HepG2 (cell line): ENCODE measurements around the gene KIF1B. TPM values are rescaled to one million over a fixed set of nuclear protein-coding genes. Genes with fewer than 3 reads are reported as not detected.

Experiments
- CBX5 ChIP-seq: sonication (generic); formaldehyde crosslinking; IDR thresholded peaks from 2 replicates; pipeline ENCODE4 v1.4.0; 2020; ENCODE audit warnings: missing genetic modification reagents, borderline replicate concordance
- DNMT1 ChIP-seq: sonication (generic); formaldehyde crosslinking; IDR thresholded peaks from 2 replicates; pipeline ENCODE4 v1.5.1; 2020; ENCODE audit warnings: mild to moderate bottlenecking, missing genetic modification reagents
- EEA1 ChIP-seq: sonication (generic); formaldehyde crosslinking; IDR thresholded peaks from 2 replicates; pipeline ENCODE4 v1.5.1; 2020; ENCODE audit warnings: mild to moderate bottlenecking, missing genetic modification reagents, borderline replicate concordance
- FLYWCH1 ChIP-seq: sonication (generic); formaldehyde crosslinking; IDR thresholded peaks from 2 replicates; pipeline ENCODE4 v1.8.1; 2023; ENCODE audit warnings: mild to moderate bottlenecking, missing genetic modification reagents
- FOSL1 ChIP-seq: sonication (generic); formaldehyde crosslinking; IDR thresholded peaks from 2 replicates; pipeline ENCODE4 v1.9.0; 2021; ENCODE audit warnings: missing genetic modification reagents, borderline replicate concordance
- GATAD1 ChIP-seq: IDR thresholded peaks from 2 replicates; pipeline ENCODE4 v1.6.1; 2016; ENCODE audit warnings: missing genetic modification reagents, missing compliant biosample characterization
- HDAC1 ChIP-seq: sonication (generic); formaldehyde crosslinking; IDR thresholded peaks from 2 replicates; pipeline ENCODE4 v1.5.1; 2020; ENCODE audit warnings: mild to moderate bottlenecking, missing genetic modification reagents
- IKZF1 ChIP-seq: fragments of 450-650 bp; IDR thresholded peaks from 2 replicates; pipeline ENCODE4 v1.7.1; 2016
- ISL2 ChIP-seq: sonication (generic); formaldehyde crosslinking; IDR thresholded peaks from 2 replicates; pipeline ENCODE4 v1.5.0; 2020; ENCODE audit warnings: missing genetic modification reagents
- KDM6A ChIP-seq: IDR thresholded peaks from 2 replicates; pipeline ENCODE4 v1.6.1; 2016; ENCODE audit warnings: low read depth
- REL ChIP-seq: sonication (generic); formaldehyde crosslinking; conservative IDR thresholded peaks from 2 replicates; pipeline ENCODE4 v1.8.0; 2022; ENCODE audit warnings: mild to moderate bottlenecking, missing genetic modification reagents, moderate library complexity
- ZBTB1 ChIP-seq: sonication (generic); formaldehyde crosslinking; IDR thresholded peaks from 2 replicates; pipeline ENCODE4 v1.4.0; 2020; ENCODE audit warnings: missing genetic modification reagents, borderline replicate concordance
- ZBTB7B ChIP-seq: sonication (generic); formaldehyde crosslinking; IDR thresholded peaks from 2 replicates; pipeline ENCODE4 v1.4.0; 2020; ENCODE audit warnings: missing genetic modification reagents
- ZFP36 ChIP-seq: fragments of 150-350 bp; IDR thresholded peaks from 2 replicates; pipeline ENCODE4 v1.6.1; 2018; ENCODE audit warnings: borderline replicate concordance, low read length, low read depth; ENCODE audit not compliant: partially characterized antibody
- ZFYVE20 ChIP-seq: sonication (generic); formaldehyde crosslinking; IDR thresholded peaks from 2 replicates; pipeline ENCODE4 v1.8.0; 2023; ENCODE audit warnings: low read depth, mild to moderate bottlenecking, moderate library complexity, missing genetic modification reagents, borderline replicate concordance
- ZNF547 ChIP-seq: sonication (generic); formaldehyde crosslinking; IDR thresholded peaks from 2 replicates; pipeline ENCODE4 v1.5.1; 2020; ENCODE audit warnings: mild to moderate bottlenecking, missing genetic modification reagents
- ZNF557 ChIP-seq: sonication (generic); formaldehyde crosslinking; IDR thresholded peaks from 2 replicates; pipeline ENCODE4 v1.4.0; 2020; ENCODE audit warnings: missing genetic modification reagents
- ZNF570 ChIP-seq: sonication (generic); formaldehyde crosslinking; IDR thresholded peaks from 2 replicates; pipeline ENCODE4 v1.4.0; 2020; ENCODE audit warnings: mild to moderate bottlenecking, missing genetic modification reagents, borderline replicate concordance
- ZNF616 ChIP-seq: sonication (generic); formaldehyde crosslinking; IDR thresholded peaks from 2 replicates; pipeline ENCODE4 v1.5.0; 2020; ENCODE audit warnings: low read depth, mild to moderate bottlenecking, missing genetic modification reagents
- ZNF720 ChIP-seq: sonication (generic); formaldehyde crosslinking; IDR thresholded peaks from 2 replicates; pipeline ENCODE4 v1.4.0; 2020; ENCODE audit warnings: missing genetic modification reagents
- ZNF747 ChIP-seq: sonication (generic); formaldehyde crosslinking; IDR thresholded peaks from 2 replicates; pipeline ENCODE4 v1.8.1; 2023; ENCODE audit warnings: missing genetic modification reagents, mild to moderate bottlenecking, borderline replicate concordance
- ZNF761 ChIP-seq: sonication (generic); formaldehyde crosslinking; conservative IDR thresholded peaks from 2 replicates; pipeline ENCODE4 v1.4.0; 2020; ENCODE audit warnings: mild to moderate bottlenecking, missing genetic modification reagents
- ZNF775 ChIP-seq: sonication (generic); formaldehyde crosslinking; IDR thresholded peaks from 2 replicates; pipeline ENCODE4 v1.4.0; 2020; ENCODE audit warnings: missing genetic modification reagents, mild to moderate bottlenecking, moderate library complexity, borderline replicate concordance
- ZSCAN31 ChIP-seq: sonication (generic); formaldehyde crosslinking; IDR thresholded peaks from 2 replicates; pipeline ENCODE4 v1.5.0; 2020; ENCODE audit warnings: low read depth, mild to moderate bottlenecking, missing genetic modification reagents
- polyA plus RNA-seq, 8 experiments: library from polyadenylated mRNA; depleted of rRNA in 3 of 8; stranded (reverse) in 7 of 8; unstranded in 1 of 8; fragments of >200 nt; fragmentation: Illumina TruSeq in 4 of 8; extraction: Trizol in 4 of 8; gene quantifications; 2 replicates each; pipeline versions ENCODE4 v1.2.1 to v1.2.3, GENCODE V29; 2011 to 2016; ENCODE audit warnings: low read depth in 4 of 8, missing spikeins in 1 of 8, mixed read lengths in 1 of 8; ENCODE audit not compliant: insufficient read depth in 1 of 8
- total RNA-seq, 5 experiments: library from RNA; depleted of rRNA; stranded (reverse); fragments of >200 nt; fragmentation: Illumina TruSeq; extraction: Trizol; gene quantifications; 2 replicates each; pipeline ENCODE4 v1.2.3, GENCODE V29; 2016; ENCODE audit warnings: low read depth in 1 of 5
- TF ChIP-seq, protein P1 (sequence below): IDR thresholded peaks from 2 replicates; pipeline ENCODE4 v1.6.1; 2016; ENCODE audit warnings: missing genetic modification reagents, missing compliant biosample characterization
- TF ChIP-seq, protein P2 (sequence below): sonication (generic); formaldehyde crosslinking; IDR thresholded peaks from 2 replicates; pipeline ENCODE4 v1.9.0; 2021; ENCODE audit warnings: missing genetic modification reagents, borderline replicate concordance
- TF ChIP-seq, protein P3 (sequence below): IDR thresholded peaks from 2 replicates; pipeline ENCODE4 v1.6.1; 2016
- TF ChIP-seq, protein P4 (sequence below): sonication (generic); formaldehyde crosslinking; IDR thresholded peaks from 2 replicates; pipeline ENCODE4 v1.8.0; 2022; ENCODE audit warnings: mild to moderate bottlenecking, missing genetic modification reagents, moderate library complexity

KIF1B gene
- total and polyA plus RNA-seq, 2 of the 13 experiments (the other 11 are each of a cell fraction or from before 2014, with no cell fraction given) = 26.7 to 32.5 TPM

DNA sequence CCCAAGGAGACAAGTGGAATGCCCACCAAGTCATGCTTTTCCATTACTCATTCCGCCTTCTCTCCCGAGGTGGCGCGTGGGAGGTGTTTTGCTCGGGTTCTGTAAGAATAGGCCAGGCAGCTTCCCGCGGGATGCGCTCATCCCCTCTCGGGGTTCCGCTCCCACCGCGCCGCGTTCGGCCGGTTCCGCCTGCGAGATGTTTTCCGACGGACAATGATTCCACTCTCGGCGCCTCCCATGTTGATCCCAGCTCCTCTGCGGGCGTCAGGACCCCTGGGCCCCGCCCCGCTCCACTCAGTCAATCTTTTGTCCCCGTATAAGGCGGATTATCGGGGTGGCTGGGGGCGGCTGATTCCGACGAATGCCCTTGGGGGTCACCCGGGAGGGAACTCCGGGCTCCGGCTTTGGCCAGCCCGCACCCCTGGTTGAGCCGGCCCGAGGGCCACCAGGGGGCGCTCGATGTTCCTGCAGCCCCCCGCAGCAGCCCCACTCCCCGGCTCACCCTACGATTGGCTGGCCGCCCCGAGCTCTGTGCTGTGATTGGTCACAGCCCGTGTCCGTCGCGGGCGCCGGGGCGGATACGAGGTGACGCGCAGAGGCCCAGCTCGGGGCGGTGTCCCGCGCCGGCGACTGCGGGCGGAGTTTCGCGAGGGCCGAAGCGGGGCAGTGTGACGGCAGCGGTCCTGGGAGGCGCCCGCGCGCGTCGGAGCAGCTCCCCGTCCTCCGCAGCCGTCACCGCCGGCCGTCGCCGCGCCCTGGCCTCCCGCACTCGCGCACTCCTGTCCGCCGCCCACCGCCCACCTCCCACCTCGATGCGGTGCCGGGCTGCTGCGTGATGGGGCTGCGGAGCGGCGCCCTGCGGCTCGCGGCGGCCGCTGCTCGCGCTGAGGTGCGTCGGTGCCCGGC lies at the start of gene KIF1B (continued):
- no peak for TF ChIP-seq DNMT1 (CRISPR knock-in tag)
- TF ChIP-seq, protein P1, sequence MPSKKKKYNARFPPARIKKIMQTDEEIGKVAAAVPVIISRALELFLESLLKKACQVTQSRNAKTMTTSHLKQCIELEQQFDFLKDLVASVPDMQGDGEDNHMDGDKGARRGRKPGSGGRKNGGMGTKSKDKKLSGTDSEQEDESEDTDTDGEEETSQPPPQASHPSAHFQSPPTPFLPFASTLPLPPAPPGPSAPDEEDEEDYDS = peak; percentile 70
- TF ChIP-seq ZNF720 (CRISPR knock-in tag) = no peak
- TF ChIP-seq ISL2 (CRISPR knock-in tag) = peak; percentile 67; the same call in 1 of the 2 replicates
- TF ChIP-seq FOSL1 (CRISPR knock-in tag) = no peak; the same call in 1 of the 2 replicates
- TF ChIP-seq FLYWCH1 (CRISPR knock-in tag) = 0 out of 2 replicates have a peak, but pooled peaks have one; percentile 55
- TF ChIP-seq ZNF747 (CRISPR knock-in tag) = no peak
- TF ChIP-seq, protein P2, sequence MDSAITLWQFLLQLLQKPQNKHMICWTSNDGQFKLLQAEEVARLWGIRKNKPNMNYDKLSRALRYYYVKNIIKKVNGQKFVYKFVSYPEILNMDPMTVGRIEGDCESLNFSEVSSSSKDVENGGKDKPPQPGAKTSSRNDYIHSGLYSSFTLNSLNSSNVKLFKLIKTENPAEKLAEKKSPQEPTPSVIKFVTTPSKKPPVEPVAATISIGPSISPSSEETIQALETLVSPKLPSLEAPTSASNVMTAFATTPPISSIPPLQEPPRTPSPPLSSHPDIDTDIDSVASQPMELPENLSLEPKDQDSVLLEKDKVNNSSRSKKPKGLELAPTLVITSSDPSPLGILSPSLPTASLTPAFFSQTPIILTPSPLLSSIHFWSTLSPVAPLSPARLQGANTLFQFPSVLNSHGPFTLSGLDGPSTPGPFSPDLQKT (CRISPR knock-in tag) = no peak
- 0 out of 2 replicates have a peak, but pooled peaks have one; percentile 46 for TF ChIP-seq REL (CRISPR knock-in tag)
- no peak for TF ChIP-seq ZNF570 (CRISPR knock-in tag)
- no peak for TF ChIP-seq ZNF775 (CRISPR knock-in tag)
- peak; percentile 98 for TF ChIP-seq ZBTB7B (CRISPR knock-in tag)
- no peak for TF ChIP-seq IKZF1
- TF ChIP-seq, protein P3, sequence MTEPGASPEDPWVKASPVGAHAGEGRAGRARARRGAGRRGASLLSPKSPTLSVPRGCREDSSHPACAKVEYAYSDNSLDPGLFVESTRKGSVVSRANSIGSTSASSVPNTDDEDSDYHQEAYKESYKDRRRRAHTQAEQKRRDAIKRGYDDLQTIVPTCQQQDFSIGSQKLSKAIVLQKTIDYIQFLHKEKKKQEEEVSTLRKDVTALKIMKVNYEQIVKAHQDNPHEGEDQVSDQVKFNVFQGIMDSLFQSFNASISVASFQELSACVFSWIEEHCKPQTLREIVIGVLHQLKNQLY = 0 out of 2 replicates have a peak, but pooled peaks have one; percentile 31
- no peak for TF ChIP-seq ZNF557 (CRISPR knock-in tag)
- TF ChIP-seq ZNF761 (CRISPR knock-in tag) = no peak; the same call in 1 of the 2 replicates
- no peak for TF ChIP-seq ZFYVE20 (CRISPR knock-in tag)
- TF ChIP-seq ZBTB1 = no peak
- TF ChIP-seq KDM6A = no peak
- no peak for TF ChIP-seq ZFP36
- peak; percentile 70; the same call in 1 of the 2 replicates for TF ChIP-seq GATAD1
- TF ChIP-seq ZNF616 = no peak; the same call in 1 of the 2 replicates
- 0 out of 2 replicates have a peak, but pooled peaks have one; percentile 49 for TF ChIP-seq ZSCAN31
- TF ChIP-seq, protein P4, sequence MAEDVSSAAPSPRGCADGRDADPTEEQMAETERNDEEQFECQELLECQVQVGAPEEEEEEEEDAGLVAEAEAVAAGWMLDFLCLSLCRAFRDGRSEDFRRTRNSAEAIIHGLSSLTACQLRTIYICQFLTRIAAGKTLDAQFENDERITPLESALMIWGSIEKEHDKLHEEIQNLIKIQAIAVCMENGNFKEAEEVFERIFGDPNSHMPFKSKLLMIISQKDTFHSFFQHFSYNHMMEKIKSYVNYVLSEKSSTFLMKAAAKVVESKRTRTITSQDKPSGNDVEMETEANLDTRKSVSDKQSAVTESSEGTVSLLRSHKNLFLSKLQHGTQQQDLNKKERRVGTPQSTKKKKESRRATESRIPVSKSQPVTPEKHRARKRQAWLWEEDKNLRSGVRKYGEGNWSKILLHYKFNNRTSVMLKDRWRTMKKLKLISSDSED (CRISPR knock-in tag) = no peak
- peak; percentile 72 for TF ChIP-seq ZNF547 (CRISPR knock-in tag)
- no peak for TF ChIP-seq CBX5 (CRISPR knock-in tag)
- no peak for TF ChIP-seq EEA1 (CRISPR knock-in tag)
- TF ChIP-seq HDAC1 (CRISPR knock-in tag) = peak; percentile 79
